ENCODE results near the gene P3H2. TPM values are rescaled to one million over a fixed set of nuclear protein-coding genes. Genes with fewer than 3 reads are reported as not detected.
A peak's percentile ranks its signal among the peaks of the same experiment; 100 is the strongest.
"Not testable (repeated sequence)": the region's sequence is repeated elsewhere in the genome, so short reads cannot be mapped to it uniquely, and the experiment has no call there.

Gene P3H2
- total RNA-seq, 1 experiment from 2014 or later: 20.9 TPM

DNA sequence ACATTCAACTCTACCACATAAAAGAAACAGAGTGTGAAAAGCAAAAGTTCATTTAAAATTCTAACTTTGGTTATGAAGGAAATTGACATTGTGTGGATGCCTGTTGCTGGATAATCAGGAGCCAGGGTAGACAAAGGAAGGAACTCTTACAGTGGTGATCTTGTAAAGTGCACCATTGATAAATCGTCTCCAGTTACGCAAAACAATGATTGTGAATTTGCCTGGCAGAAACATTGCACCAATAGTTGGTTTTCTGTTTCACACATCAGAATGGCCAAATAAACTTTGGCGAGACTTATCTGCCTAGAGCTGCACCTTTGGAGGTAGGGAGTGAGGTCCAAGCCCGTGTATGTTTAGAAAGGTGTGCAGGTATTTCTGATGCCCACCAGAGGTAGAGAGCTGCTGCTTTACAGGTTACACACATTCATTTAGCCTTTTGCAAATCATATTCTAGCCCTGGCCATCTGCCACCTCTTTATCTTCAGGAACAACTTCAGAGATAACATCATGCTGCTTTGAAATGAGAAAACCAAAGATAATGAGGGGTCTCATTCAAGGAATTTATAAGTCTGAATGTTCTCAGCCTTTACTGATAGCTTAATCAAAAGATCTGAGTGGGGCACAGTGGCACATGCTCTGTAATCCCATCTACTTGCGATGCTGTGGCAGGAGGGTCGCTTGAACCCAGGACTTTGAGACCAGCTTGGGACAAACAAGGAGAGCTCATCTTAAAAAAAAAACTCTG lies 47.4 kb upstream of the P3H2 start:
- Histone ChIP-seq H3K27ac (no peak overlapping the region), H3K9me2 (ENCODE audit: insufficient read depth) (no peaks in the 10 kb centered on the region), H2AFZ (peak overlapping the region; percentile 7; the same call in 1 of the 2 replicates), H3K4me3 (no peak overlapping the region), H3F3A (ENCODE audit: insufficient read depth, low read depth) (no peaks in the 10 kb centered on the region), H3K27me3 (ENCODE audit: insufficient read depth, low read depth) (no peaks in the 10 kb centered on the region), H3K4me1 (replicated peaks; ENCODE audit: insufficient read depth) (no peaks in the 10 kb centered on the region), H3K36me3 (ENCODE audit: low read depth) (no peaks in the 10 kb centered on the region), H3K9me3 (ENCODE audit: insufficient read depth, low read depth) (peaks cover 8% of the 10 kb centered on the region; the same call in 1 of the 2 replicates), H3K4me2 (no peak overlapping the region), H4K20me1 (ENCODE audit: insufficient read depth) (no peaks in the 10 kb centered on the region), H3K79me2 (ENCODE audit: low read depth) (no peaks in the 10 kb centered on the region)
- no peak for DNase-seq
- ChIA-PET POLR2A (ENCODE audit: unreplicated experiment) (no interaction called here), CTCF (no interaction called here)
- no TSS peak for BruUV-seq (replicated peaks)
- intact Hi-C loops (cut with micrococcal nuclease; ENCODE audit: unreplicated experiment): no loop called here
- no peak for TF ChIP-seq EZH2 (IDR thresholded peaks at IDR 0.05; ENCODE audit: low read depth)
- TF ChIP-seq, protein P1, sequence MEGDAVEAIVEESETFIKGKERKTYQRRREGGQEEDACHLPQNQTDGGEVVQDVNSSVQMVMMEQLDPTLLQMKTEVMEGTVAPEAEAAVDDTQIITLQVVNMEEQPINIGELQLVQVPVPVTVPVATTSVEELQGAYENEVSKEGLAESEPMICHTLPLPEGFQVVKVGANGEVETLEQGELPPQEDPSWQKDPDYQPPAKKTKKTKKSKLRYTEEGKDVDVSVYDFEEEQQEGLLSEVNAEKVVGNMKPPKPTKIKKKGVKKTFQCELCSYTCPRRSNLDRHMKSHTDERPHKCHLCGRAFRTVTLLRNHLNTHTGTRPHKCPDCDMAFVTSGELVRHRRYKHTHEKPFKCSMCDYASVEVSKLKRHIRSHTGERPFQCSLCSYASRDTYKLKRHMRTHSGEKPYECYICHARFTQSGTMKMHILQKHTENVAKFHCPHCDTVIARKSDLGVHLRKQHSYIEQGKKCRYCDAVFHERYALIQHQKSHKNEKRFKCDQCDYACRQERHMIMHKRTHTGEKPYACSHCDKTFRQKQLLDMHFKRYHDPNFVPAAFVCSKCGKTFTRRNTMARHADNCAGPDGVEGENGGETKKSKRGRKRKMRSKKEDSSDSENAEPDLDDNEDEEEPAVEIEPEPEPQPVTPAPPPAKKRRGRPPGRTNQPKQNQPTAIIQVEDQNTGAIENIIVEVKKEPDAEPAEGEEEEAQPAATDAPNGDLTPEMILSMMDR (conservative IDR thresholded peaks at IDR 0.05): no peak

DNA sequence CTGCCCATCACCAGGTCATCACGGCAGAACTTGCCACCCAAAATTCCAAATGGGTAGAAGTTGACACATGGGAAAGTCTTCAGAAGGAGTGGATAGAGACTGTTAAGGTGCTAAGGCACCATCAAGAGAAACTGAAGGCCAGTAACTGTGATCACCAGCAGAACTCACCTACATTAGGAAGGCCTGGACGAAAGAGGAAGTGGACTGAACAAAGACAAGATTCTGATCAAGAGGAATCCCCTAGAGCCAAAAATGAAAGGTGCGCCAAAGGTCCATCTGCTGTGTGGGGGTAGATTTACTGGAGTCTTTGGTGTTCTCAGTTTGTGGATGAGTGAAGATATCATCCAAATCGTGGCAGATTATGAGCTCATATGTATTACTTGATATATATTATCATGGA lies 46.3 kb upstream of the P3H2 start:
- POLR2A ChIA-PET (ENCODE audit: unreplicated experiment): no interaction called here
- Histone ChIP-seq H2AFZ (no peak overlapping the region), H3K9me2 (ENCODE audit: insufficient read depth) (no peaks in the 10 kb centered on the region), H3K27me3 (ENCODE audit: insufficient read depth, low read depth) (no peaks in the 10 kb centered on the region), H3K36me3 (ENCODE audit: low read depth) (no peaks in the 10 kb centered on the region), H3F3A (ENCODE audit: insufficient read depth, low read depth) (no peaks in the 10 kb centered on the region), H3K27ac (no peak overlapping the region), H3K9me3 (ENCODE audit: insufficient read depth, low read depth) (peaks cover 5% of the 10 kb centered on the region), H3K79me2 (ENCODE audit: low read depth) (no peaks in the 10 kb centered on the region), H4K20me1 (ENCODE audit: insufficient read depth) (no peaks in the 10 kb centered on the region), H3K4me2 (no peak overlapping the region), H3K4me1 (replicated peaks; ENCODE audit: insufficient read depth) (no peaks in the 10 kb centered on the region), H3K4me3 (no peak overlapping the region)
- CTCF ChIA-PET: no interaction called here
- BruUV-seq (replicated peaks): no TSS peak
- intact Hi-C loops (cut with micrococcal nuclease; ENCODE audit: unreplicated experiment): no loop called here
- TF ChIP-seq, protein P1 (conservative IDR thresholded peaks at IDR 0.05): no peak
- no peak for TF ChIP-seq EZH2 (IDR thresholded peaks at IDR 0.05; ENCODE audit: low read depth)
- DNase-seq: no peak

DNA sequence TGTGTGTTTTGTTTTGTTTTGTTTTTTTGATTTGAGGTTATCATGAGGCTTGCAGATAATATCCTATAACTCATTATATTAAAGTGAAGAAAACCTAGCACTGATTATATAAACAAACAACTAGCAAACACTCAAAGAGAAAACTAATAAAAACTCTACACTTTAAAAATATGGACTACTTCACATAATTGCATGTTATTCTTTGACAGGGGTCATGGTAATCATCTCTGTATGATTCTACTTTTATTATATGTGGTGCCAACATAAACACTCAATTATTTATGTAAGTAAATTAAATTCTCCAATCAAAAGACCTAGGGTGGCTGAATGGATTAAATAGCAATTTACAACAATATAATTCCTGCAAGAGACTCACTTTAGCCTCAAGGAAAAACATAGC lies 44.6 kb upstream of the P3H2 start:
- no TSS peak for BruUV-seq (replicated peaks)
- Histone ChIP-seq H3K4me1 (replicated peaks; ENCODE audit: insufficient read depth) (no peaks in the 10 kb centered on the region), H3K36me3 (ENCODE audit: low read depth) (no peaks in the 10 kb centered on the region), H3K27me3 (ENCODE audit: insufficient read depth, low read depth) (no peaks in the 10 kb centered on the region), H4K20me1 (ENCODE audit: insufficient read depth) (no peaks in the 10 kb centered on the region), H3K9me2 (ENCODE audit: insufficient read depth) (no peaks in the 10 kb centered on the region), H3K27ac (no peak overlapping the region), H3K4me2 (no peak overlapping the region), H2AFZ (no peak overlapping the region), H3K4me3 (no peak overlapping the region), H3K79me2 (ENCODE audit: low read depth) (no peaks in the 10 kb centered on the region), H3K9me3 (ENCODE audit: insufficient read depth, low read depth) (peaks cover 4% of the 10 kb centered on the region; the same call in 1 of the 2 replicates), H3F3A (ENCODE audit: insufficient read depth, low read depth) (no peaks in the 10 kb centered on the region)
- POLR2A ChIA-PET (ENCODE audit: unreplicated experiment): no interaction called here
- CTCF ChIA-PET: no interaction called here
- intact Hi-C loops (cut with micrococcal nuclease; ENCODE audit: unreplicated experiment): no loop called here
- DNase-seq: no peak
- TF ChIP-seq, protein P1 (conservative IDR thresholded peaks at IDR 0.05): no peak
- no peak for TF ChIP-seq EZH2 (IDR thresholded peaks at IDR 0.05; ENCODE audit: low read depth)

DNA sequence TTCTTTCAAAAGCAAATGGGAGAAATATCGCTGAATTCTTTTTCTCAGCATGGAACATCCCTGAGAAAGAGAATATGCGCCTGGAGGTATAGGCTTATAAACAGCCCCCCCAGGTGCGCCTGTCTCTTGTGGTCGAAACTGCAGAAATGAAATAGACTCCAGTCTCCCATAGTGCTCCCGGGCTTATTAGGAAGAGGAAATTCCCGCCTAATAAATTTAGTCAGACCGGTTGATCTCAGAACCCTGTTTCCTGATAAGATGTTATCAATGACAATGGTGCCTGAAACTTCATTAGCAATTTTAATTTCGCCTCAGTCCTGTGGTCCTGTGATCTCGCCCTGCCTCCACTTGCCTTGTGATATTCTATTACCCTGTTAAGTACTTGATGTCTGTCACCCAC lies 41.3 kb upstream of the P3H2 start:
- H3K4me1 ChIP-seq (replicated peaks; ENCODE audit: insufficient read depth); H3K27ac ChIP-seq; H3K79me2 ChIP-seq (ENCODE audit: low read depth); H3K9me3 ChIP-seq (ENCODE audit: insufficient read depth, low read depth); DNase-seq; POLR2A ChIA-PET (ENCODE audit: unreplicated experiment); H4K20me1 ChIP-seq (ENCODE audit: insufficient read depth); BruUV-seq (replicated peaks); H3K27me3 ChIP-seq (ENCODE audit: insufficient read depth, low read depth); intact Hi-C loops (cut with micrococcal nuclease; ENCODE audit: unreplicated experiment); H3K4me2 ChIP-seq; H3K9me2 ChIP-seq (ENCODE audit: insufficient read depth); CTCF ChIA-PET; H3K4me3 ChIP-seq; H3K36me3 ChIP-seq (ENCODE audit: low read depth); H3F3A ChIP-seq (ENCODE audit: insufficient read depth, low read depth); H2AFZ ChIP-seq: not testable (repeated sequence)
